NCI-H2196 treated with DMSO at 0.1 percent for 48 hours (cell line): ENCODE measurements around the gene CAST.

Source experiments
- DNase-seq: peaks from one replicate; lab custom pipeline; 2025; ENCODE audit not compliant: unreplicated experiment; lab: John Stamatoyannopoulos, UW

CAST gene

DNA sequence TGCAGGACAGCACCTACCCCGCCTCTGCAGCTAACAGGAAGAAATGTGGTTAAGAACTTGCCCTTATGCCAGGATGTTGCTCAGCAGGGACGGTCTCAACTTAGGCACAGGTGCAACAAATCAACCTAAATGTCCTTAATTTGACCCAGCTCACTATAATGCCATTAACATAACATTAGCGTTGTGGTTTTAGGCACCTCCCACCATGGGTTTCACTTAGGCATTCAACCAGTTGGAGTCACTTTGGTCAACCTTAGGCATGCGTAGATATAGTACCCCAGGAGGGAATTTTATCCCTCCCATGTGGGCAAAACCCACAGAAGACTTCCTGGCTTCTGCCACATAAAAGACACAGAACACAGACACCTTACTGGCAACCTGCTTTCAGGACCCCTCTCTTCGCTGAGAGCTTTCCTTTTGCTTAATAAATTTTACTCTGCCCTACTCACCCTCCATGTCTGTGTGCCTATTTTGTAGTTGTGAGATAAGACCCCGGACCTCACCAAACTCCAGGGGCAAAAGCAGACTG lies 154.3 kb downstream of the CAST start:
- DNase-seq: no peak

DNA sequence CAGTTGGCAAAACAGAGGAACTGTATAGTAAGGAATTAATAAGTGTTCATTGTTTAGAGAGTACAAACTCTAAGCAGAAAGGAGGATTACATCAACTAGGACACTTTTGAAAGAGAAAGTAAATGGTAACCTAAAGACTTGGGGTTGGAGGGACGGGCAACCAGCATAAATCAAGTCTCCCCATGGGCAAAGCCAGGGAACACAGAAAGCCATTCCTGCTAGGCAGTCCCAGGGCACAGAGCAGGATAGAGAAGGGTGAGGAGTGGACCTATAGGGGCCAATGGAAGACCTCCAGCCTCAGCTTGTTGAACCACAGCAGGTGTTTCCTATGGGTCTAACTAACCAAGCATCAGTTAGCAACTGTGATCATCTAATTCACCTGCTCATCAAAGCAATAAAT lies 154.8 kb downstream of the CAST start:
- DNase-seq: no peak

DNA sequence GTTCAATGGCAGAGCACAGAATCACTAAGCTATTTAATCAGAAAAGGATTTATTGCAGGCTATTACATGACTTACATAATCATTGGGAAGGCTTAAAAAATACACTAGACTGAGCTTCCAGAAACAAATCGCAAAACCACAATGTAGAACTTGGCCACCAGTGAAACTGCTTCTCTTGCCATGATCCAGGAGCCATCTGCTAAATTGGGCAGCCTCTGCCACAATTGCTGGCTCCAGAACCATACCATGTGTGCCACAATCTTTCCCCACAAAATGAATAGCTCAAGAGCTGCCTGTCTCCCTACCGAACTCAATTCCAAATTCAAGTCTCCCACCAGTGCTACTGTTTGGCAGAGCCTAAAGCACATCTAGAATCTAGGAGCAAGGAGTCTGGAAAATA lies 155.3 kb downstream of the CAST start:
- no peak for DNase-seq

DNA sequence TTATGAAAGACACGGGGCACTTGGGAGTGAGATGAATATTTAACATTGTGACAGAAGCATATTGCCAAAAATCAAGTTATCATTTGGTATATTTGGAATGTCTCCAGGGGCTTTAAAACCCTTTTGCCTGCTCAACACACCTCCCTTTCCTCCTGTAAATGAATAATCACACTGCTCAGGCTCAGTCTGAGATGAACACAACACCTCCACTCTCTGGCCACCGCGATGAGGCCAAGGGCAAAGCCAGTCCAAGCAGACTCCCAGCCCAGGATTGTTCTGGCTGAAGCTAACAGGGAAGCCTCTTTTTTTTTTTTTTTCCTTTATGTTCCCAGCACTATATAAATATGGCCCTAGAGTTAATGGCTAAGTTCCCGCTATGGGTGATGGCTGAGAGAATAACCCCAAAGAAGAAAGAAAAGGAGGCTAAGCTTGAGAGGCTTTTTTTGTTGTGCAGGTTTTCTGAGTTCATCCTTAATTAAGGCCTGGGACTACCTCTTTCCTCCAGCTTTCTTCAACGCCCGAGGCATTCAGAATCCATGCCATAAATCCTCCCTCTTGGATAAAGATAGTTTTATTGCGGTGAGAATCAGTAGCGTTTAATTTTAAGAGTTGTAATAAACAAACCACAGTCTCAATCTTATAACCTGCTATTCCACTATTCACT lies 156.1 kb downstream of the CAST start:
- DNase-seq: no peak

DNA sequence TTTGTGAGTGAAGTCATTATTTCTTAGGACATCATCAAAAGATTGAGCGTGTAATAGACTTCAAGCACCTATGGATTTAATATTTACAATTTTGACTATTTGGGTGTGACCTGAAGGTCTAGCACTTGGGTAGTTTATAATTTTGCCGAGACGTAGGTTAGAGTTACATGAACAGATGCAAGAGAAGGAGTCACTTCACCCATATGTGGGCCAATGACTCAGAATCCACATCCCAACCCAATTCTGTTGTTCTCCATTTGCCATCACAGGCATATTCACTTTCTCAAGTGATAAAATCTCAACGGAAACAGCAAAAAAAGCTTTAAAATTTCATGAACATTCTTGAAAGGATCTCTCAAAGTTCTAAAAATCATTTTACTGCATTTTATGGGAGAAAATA lies 157.6 kb downstream of the CAST start:
- DNase-seq: no peak

DNA sequence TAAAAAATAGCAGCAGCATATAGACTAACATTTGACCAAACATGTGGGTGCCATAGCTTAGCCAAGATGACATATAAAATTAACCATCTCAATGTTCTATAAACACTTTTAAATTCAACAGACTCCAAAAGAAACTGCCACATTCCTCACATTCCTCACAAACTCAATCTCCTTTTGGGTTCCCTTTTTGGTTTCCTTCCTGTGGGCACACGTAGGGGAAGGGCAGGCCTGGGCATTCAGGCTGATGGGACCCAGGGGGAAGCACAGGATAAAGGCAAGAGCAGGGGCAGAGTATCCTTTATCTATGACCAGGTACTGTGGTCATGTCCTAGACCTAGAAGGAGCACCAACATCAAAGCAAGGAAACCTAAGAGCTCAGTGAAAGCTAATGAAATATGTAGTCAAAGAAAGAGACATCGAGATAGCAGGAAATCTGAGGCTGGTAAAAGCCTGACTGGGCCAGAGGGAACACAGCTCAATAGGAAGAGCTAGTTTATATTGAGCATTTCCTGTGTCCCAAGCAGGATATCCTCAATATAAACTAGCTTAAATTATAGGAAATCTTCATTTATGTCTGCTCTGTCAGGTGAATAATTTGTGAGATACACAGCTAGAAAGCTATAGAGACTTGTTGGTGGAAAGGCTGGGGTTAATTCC lies 159.2 kb downstream of the CAST start:
- no peak for DNase-seq

DNA sequence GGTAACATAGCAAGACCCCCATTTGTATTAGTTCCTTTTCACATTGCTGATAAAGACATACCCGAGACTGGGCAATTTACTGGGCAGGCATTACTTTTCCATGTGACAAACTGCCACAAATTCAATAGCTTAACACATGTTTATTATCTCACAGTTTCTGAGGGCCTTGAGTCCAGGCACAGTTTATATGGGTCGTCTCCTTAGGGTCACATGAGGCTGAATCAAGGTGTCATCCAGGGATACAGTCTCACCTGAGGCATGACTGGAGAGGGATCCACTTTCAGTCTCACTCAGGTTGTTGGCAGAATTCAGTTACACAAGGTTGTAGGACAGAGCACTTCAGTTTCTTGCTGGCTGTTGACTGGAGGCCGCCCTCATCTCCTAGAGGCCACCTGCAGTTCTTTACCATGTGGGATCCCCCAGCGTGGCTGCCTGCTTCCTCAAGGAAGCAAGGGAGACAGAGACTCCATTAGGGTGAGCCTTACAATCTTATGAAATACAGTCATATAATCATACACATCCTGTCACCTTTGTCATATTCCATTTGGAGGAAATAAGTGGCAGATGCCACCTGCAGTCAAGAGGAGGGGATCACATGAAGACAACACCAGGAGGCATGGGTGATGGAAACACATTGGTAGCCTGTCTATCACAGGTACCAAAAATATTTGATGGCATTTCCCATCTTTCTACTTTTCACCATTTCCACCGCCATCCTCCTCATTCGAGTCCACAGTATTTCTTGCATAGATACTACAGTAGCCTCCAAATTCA lies 160.7 kb downstream of the CAST start:
- DNase-seq: no peak

DNA sequence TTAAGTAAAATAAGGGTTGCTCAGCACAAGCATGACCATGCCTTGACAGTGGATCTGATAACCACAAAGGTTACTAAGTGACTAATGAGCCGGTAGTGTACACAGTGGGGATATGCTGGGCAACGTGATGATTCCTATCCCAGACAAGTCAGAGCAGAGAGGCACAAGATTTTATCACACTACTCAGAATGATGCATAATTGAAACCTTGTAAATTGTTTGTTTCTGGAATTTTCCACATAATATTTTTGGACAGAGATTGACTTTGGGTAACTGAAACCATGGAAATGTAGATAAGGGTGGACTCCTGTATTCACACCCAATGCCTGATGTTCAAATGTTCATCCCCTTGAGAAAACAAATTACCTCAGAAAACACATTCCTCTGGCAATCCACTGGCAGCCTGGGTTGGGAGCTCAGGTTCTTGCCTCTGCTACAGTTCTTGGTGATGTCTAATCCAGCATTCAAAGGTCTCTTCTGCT lies 161.8 kb downstream of the CAST start:
- DNase-seq: no peak
